Ectodermal cell (in vitro differentiated cells): Measurements from ENCODE around the gene RBM6.
"Not testable (repeated sequence)": the region's sequence is repeated elsewhere in the genome, so short reads cannot be mapped to it uniquely, and the experiment has no call there.

Source experiments
- H3K27ac ChIP-seq: 2 replicates; pipeline ENCODE4 v1.7.0; 2013; ENCODE audit warnings: mild to moderate bottlenecking, low read depth, low read length; ENCODE audit not compliant: insufficient read depth, poor library complexity, severe bottlenecking
- H3K27me3 ChIP-seq: 2 replicates; pipeline ENCODE4 v1.7.0; 2013; ENCODE audit warnings: mild to moderate bottlenecking, low read length; ENCODE audit not compliant: insufficient read depth, control insufficient read depth, poor library complexity, severe bottlenecking
- H3K36me3 ChIP-seq: one replicate; pipeline ENCODE4 v1.7.0; 2013; ENCODE audit warnings: low read length; ENCODE audit not compliant: control insufficient read depth, insufficient read depth
- H3K4me1 ChIP-seq: one replicate; pipeline ENCODE4 v1.7.0; 2013; ENCODE audit warnings: low read length; ENCODE audit not compliant: control insufficient read depth, insufficient read depth
- H3K4me3 ChIP-seq: 2 replicates; pipeline ENCODE4 v1.7.0; 2013; ENCODE audit warnings: low read depth, low read length, control low read depth; ENCODE audit not compliant: insufficient read depth
- H3K9me3 ChIP-seq: 2 replicates; pipeline ENCODE4 v1.7.0; 2013; ENCODE audit warnings: mild to moderate bottlenecking, low read length, moderate library complexity; ENCODE audit not compliant: control insufficient read depth
- WGBS, 2 experiments: methylation state at CpG; one replicate each; pipeline ENCODE4 v1.1.7; 2013; ENCODE audit warnings: missing lambda C conversion rate in 2 of 2; 5-methylcytosine and 5-hydroxymethylcytosine counted together

Gene RBM6

GRCh38 chr3:49930922-49931321 lies 9.0 kb upstream of the RBM6 start:
- Histone ChIP-seq H3K4me3 (no peak overlapping the region), H3K27ac (no peak overlapping the region), H3K27me3 (no peaks in the 10 kb centered on the region), H3K4me1 (peaks cover 10% of the 10 kb centered on the region), H3K9me3 (no peaks in the 10 kb centered on the region), H3K36me3 (no peaks in the 10 kb centered on the region)
- WGBS, 2 experiments: 25 to 26% methylated on average over 1 of the region's 1 CpG

- WGBS, 2 experiments: 91 to 95% methylated on average over 15 of the region's 15 CpGs
- not testable (repeated sequence) for H3K9me3 ChIP-seq, H3K27ac ChIP-seq, H3K4me3 ChIP-seq, H3K36me3 ChIP-seq, H3K27me3 ChIP-seq
- H3K4me1 ChIP-seq: peaks cover 10% of the 10 kb centered on the region
These were observed 7.7 kb upstream of the RBM6 start for GRCh38 chr3:49932281-49932680.

GRCh38 chr3:49937090-49937489 lies 2.9 kb upstream of the RBM6 start:
- 92 to 93% methylated on average over 3 of the region's 3 CpGs for WGBS, 2 experiments
- Histone ChIP-seq H3K27ac (no peak overlapping the region), H3K4me3 (no peak overlapping the region), H3K27me3 (no peaks in the 10 kb centered on the region), H3K4me1 (no peaks in the 10 kb centered on the region), H3K36me3 (no peaks in the 10 kb centered on the region), H3K9me3 (no peaks in the 10 kb centered on the region)

GRCh38 chr3:49940667-49941249 lies 808 bp downstream of the RBM6 start:
- no peaks in the 10 kb centered on the region for H3K4me1 ChIP-seq
- peak overlapping the region; percentile 88 for H3K27ac ChIP-seq
- H3K4me3 ChIP-seq: peak overlapping the region; percentile 77
- H3K9me3 ChIP-seq: no peaks in the 10 kb centered on the region
- H3K36me3 ChIP-seq: no peaks in the 10 kb centered on the region
- 15 to 16% methylated on average over 23 of the region's 23 CpGs for WGBS, 2 experiments
- no peaks in the 10 kb centered on the region for H3K27me3 ChIP-seq

- Histone ChIP-seq H3K4me1 (no peaks in the 10 kb centered on the region), H3K9me3 (no peaks in the 10 kb centered on the region), H3K27me3 (no peaks in the 10 kb centered on the region), H3K4me3 (no peak overlapping the region), H3K36me3 (no peaks in the 10 kb centered on the region), H3K27ac (no peak overlapping the region)
- WGBS, 2 experiments: 90 to 96% methylated on average over 2 of the region's 2 CpGs
These were observed 2.7 kb downstream of the RBM6 start for GRCh38 chr3:49942651-49943050.

- no peaks in the 10 kb centered on the region for H3K36me3 ChIP-seq
- H3K9me3 ChIP-seq: no peaks in the 10 kb centered on the region
- no peaks in the 10 kb centered on the region for H3K4me1 ChIP-seq
- H3K4me3 ChIP-seq: no peak overlapping the region
- H3K27me3 ChIP-seq: no peaks in the 10 kb centered on the region
- 93% methylated on average over 6 of the region's 6 CpGs for WGBS, 2 experiments
- no peak overlapping the region for H3K27ac ChIP-seq
These were observed 13.0 kb downstream of the RBM6 start for GRCh38 chr3:49952924-49953323.

- Histone ChIP-seq H3K4me1 (no peaks in the 10 kb centered on the region), H3K27me3 (no peaks in the 10 kb centered on the region), H3K36me3 (no peaks in the 10 kb centered on the region), H3K9me3 (no peaks in the 10 kb centered on the region), H3K4me3 (no peak overlapping the region), H3K27ac (no peak overlapping the region)
- 92 to 96% methylated on average over 3 of the region's 3 CpGs for WGBS, 2 experiments
These were observed 15.7 kb downstream of the RBM6 start for GRCh38 chr3:49955636-49956035.

- Histone ChIP-seq H3K4me3 (no peak overlapping the region), H3K9me3 (no peaks in the 10 kb centered on the region), H3K27me3 (no peaks in the 10 kb centered on the region), H3K27ac (no peak overlapping the region), H3K4me1 (no peaks in the 10 kb centered on the region), H3K36me3 (peaks cover 4% of the 10 kb centered on the region)
- 100% methylated on average over 1 of the region's 1 CpG for WGBS, 2 experiments
These were observed 26.4 kb downstream of the RBM6 start for GRCh38 chr3:49966233-49966942.

- no peaks in the 10 kb centered on the region for H3K4me1 ChIP-seq
- H3K36me3 ChIP-seq: peaks cover 3% of the 10 kb centered on the region
- H3K9me3 ChIP-seq: no peaks in the 10 kb centered on the region
- H3K27me3 ChIP-seq: no peaks in the 10 kb centered on the region
- no peak overlapping the region for H3K4me3 ChIP-seq
- WGBS, 2 experiments: 89 to 92% methylated on average over 6 of the region's 6 CpGs
- H3K27ac ChIP-seq: no peak overlapping the region
These were observed 27.3 kb downstream of the RBM6 start for GRCh38 chr3:49967291-49967690.

GRCh38 chr3:49968346-49968745 lies 28.4 kb downstream of the RBM6 start:
- Histone ChIP-seq H3K9me3 (no peaks in the 10 kb centered on the region), H3K4me3 (no peak overlapping the region), H3K27ac (no peak overlapping the region), H3K4me1 (no peaks in the 10 kb centered on the region), H3K27me3 (no peaks in the 10 kb centered on the region), H3K36me3 (peaks cover 4% of the 10 kb centered on the region)
- 95 to 97% methylated on average over 8 of the region's 8 CpGs for WGBS, 2 experiments
